ENCODE results near the gene PLAAT2.

GRCh38 chr11:63583357-63583677 lies 20.1 kb upstream of the PLAAT2 start:
- TF ChIP-seq SUZ12 (IDR thresholded peaks at IDR 0.05; ENCODE audit: extremely low read depth, insufficient read depth, insufficient read length) = no peak
- TF ChIP-seq YY1 (IDR thresholded peaks at IDR 0.05; ENCODE audit: insufficient read depth, insufficient read length) = no peak
- TF ChIP-seq ZNF274 (IDR thresholded peaks at IDR 0.05; ENCODE audit: low read depth, low read length) = no peak

Data from NT2/D1 (cell line).